ENCODE results near the gene GALM.

DNA sequence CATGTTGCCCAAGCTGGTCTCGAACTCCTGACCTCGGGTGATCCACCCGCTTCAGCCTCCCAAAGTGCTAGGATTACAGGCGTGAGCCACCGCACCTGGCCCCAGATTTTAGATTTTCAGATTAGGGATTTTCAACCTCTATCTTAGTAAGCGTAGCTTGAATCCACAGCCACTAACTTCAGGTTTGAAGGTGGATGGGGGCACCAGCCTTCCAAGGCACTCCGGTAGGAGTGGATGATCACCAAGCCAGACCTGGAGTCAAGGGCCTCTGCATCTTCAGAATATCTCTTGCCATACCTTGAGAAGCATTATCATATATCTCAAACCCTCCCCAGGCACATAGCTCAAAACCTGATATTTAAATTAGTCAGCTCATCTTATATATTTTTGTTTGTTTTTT lies 17.9 kb downstream of the GALM start:
- TF ChIP-seq, protein P1, sequence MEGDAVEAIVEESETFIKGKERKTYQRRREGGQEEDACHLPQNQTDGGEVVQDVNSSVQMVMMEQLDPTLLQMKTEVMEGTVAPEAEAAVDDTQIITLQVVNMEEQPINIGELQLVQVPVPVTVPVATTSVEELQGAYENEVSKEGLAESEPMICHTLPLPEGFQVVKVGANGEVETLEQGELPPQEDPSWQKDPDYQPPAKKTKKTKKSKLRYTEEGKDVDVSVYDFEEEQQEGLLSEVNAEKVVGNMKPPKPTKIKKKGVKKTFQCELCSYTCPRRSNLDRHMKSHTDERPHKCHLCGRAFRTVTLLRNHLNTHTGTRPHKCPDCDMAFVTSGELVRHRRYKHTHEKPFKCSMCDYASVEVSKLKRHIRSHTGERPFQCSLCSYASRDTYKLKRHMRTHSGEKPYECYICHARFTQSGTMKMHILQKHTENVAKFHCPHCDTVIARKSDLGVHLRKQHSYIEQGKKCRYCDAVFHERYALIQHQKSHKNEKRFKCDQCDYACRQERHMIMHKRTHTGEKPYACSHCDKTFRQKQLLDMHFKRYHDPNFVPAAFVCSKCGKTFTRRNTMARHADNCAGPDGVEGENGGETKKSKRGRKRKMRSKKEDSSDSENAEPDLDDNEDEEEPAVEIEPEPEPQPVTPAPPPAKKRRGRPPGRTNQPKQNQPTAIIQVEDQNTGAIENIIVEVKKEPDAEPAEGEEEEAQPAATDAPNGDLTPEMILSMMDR (conservative IDR thresholded peaks at IDR 0.05; ENCODE audit: low read depth, low read length) = no peak
- TF ChIP-seq EZH2phosphoT487 (IDR thresholded peaks at IDR 0.05; ENCODE audit: borderline replicate concordance, low read length) = no peak

Data from PC-3 (cell line).